CD4-positive, alpha-beta T cell treated with Interleukin-2 at 100 ng/mL for 4 hours (primary cell): ENCODE results near the gene CAMK1.

Experiments used
- DNase-seq: peaks from one replicate; pipeline ENCODE4 v3.0.0-alpha.2; 2020; ENCODE audit warnings: low spot score

The CAMK1 gene

DNA sequence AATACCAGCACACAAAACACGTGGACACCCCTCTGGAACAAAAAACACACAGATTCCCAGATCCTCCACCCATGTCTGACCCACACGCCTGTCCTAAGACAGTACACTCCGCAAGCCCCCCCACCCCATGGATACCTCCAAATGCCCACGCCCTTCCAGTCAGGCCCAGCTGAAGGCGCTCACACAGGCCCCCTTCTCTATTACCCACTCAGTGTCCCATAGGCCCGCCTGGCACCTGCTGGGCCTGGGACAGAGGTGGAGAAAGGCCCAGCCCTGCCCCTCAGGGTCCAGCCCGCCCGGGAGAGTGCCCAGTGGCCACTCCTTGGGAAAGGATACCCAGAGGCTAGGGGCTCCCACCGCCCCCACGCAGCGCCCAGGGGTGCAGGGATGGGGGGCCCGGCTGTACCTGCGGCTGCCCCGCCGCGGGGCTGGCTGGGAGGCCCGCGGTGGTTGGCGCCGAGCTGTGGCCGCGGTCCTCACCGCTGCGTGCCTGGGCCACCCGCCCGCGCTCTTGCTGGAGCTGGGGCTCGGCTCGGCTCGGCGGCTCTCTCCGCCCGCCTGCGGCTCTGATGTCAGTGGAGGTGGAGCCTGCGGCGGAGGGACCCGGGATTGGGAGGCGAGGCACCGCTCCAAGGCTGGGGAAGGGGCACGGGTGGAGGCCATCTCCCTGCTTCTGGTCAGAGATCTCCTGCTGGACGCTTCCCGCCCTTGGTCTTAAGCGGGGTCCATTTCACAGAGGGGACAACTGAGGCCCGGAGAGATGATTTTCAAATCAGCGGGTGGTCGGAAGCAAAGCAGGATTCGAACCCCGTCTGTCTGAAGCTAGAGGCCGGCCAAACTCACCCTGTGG is at the start of gene CAMK1:
Gene CAMK1, minus strand, starts transcription at position 522 of the 850 bp plus-strand sequence. CDS start 2,198 bp downstream, outside the sequence.
- peak; percentile 48 for DNase-seq

DNA sequence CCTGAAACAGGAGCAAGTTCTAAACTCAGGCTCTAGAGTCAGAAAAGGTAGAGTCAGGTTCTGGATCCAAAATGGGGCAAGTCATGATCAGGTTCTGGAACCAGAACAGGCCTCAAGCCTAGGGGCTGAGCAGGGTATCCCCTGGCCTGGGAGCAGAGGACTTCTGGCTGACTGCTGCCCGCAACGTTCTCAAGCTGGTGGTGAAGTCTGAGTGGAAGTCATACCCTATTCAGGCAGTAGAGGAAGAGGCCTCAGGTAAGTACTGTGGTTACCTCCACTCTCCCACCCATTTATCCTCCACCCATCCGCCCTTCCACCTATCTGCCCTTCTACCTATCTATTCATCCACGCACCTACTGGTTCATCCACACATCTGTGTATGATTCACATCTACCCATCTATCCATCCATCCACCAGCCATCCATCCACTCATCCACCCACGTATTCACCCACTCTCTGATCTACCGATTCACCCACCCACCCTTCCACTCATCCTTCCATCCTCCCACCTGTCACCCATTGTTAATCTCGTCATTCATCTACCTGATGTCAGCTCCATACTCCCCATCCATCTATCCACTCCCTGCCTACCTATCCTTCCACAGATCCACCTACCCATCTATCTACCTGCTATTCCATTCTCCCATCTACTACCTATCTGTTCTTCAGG is 49.1 kb upstream of the CAMK1 start:
- no peak for DNase-seq

DNA sequence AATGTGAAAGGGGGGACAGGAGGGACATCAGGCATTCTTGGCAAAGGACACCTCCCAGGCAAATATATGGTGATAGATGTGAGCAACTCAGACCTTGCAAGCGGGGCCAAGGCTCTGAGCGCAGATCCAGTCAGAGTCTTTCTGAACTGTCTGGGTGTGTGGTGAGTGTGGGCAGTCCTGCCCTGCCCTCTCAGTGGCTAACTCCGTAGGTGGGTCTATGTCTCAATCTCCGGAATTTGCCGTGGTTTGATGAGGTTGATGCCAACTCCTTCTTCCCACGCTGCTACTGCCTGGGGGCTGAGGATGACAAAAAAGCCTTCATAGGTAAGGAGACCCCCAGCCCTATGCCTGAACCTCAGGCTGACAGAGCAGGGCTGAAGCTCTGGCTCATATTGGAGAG is 47.7 kb upstream of the CAMK1 start:
- no peak for DNase-seq

DNA sequence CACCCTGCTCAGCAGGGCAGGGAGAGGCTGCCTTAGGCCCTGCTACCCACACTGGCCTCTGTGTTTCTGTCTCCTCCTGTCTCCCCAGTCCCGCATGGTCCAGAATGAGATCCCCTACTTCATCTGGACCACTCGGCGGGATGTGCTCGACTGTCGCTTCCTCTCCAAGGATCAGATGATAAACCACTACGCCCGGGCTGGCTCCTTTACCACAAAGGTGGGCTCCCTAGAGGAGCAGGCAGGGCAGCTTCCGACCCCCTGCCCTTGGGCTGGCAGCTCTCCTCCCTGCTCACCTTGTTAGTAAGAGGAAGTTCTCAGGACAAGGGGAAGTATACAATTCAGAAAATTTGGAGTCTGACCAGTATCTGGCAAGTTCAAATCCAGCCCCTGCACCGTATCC is 46.2 kb upstream of the CAMK1 start:
- no peak for DNase-seq

DNA sequence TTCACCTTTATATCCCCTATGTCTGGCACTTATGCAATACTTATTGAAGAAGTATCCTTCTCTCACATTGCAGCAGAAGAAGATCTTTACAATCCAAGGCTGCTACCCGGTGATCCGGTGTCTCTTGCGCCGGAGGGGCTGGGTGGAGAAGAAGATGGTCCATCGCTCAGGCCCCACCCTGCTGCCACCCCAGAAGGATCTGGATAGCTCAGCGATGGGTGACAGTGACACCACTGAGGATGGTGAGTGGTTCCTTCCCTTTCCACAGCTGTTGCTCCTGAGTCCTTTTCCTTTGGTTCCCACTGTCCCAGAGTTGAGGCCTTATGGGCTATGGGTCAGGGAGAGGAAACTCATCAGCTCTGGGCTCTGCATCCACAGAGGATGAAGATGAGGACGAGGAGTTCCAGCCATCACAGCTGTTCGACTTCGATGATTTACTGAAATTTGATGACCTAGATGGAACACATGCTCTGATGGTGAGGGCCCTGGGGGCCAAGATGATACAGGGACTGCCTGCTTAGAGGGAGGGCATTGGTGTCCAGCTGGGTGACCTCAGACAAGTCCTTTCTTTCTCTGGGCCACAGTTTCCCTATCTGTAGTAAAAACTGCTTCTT is 43.2 kb upstream of the CAMK1 start:
- DNase-seq: no peak

GRCh38 chr3:9810846-9811245 is 41.1 kb upstream of the CAMK1 start:
- DNase-seq: no peak

DNA sequence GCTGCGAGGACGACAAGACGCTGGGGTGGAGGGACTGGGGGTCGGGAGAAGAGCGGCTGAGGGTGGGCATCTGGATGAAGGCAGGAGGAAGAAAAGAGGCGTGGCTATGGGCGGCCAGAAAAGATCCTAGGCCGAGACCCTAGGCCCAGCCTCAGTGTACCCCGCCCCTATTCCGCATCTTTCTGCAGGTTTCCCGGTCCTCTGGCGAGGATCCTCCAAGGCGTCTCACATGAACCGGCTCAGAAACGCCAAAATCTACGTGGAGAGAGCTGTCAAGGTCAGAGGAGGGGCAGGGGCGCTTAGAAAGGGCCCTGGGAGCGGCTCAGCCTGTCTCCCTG is 40.7 kb upstream of the CAMK1 start:
- no peak for DNase-seq

DNA sequence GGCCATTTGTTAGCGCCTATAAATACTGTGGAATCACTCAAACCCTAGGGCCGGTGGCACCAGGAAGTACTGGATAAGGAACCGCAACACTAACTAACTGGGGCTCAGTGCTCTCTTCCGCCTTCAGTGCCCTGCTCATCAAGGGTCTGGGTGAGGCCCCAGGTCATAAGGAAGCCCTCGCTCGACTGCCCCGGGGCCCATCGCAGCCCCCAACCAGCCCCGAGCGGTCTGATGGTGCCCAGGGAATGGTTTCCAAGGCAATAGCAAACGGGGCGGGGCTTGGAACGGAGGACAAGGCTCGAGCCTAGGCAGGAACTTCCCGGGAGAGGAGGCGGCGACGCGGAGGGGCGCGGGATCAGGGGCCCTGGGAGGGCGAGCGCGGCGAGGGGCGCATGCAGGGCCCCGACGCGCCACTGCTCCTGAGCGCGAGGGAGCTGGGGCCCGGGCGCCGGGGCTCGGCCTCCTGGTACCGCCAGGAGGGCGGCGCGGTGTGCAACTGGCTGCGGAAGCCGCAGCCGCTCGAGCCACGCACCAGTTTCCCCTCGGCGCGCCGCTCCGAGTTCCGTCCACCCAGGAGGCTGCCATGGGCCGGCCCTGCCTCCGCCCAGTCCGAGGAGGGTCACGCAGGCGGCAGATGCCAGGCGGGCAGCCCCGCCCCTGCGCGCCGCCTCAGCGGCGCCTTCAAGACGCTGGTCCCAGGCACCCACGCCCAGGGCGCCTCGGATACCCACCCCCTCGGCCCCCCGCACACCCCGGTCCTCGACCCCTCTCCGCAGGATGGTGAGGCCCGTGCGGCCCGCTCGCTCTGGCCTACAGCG is 40.1 kb upstream of the CAMK1 start, which contains the start of gene TTLL3:
Gene TTLL3, plus strand, starts transcription at position 648 of the 818 bp plus-strand sequence. CDS start 400 bp downstream, outside the sequence.
- DNase-seq: peak; percentile 39

DNA sequence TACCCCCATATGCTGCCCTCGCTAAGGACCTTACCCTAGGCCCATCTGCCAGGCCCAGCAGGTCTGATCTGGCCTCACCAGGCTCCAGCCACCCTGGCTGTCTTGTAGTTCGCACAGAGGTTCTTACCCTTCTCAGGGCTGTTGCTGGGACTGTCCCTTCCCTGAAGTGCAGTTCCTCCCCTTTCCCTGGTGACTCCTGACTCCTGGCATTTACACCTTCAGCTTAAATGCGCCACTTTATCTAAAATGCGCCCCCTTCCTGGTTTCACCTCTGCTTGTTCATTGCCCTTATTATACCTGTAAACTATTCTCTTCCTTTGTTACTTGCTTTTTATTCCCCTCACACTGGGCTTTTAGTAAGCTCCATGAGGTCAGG is 39.5 kb upstream of the CAMK1 start:
- DNase-seq: no peak

GRCh38 chr3:9808345-9809037 is 38.7 kb upstream of the CAMK1 start:
- peak; percentile 62 for DNase-seq

DNA sequence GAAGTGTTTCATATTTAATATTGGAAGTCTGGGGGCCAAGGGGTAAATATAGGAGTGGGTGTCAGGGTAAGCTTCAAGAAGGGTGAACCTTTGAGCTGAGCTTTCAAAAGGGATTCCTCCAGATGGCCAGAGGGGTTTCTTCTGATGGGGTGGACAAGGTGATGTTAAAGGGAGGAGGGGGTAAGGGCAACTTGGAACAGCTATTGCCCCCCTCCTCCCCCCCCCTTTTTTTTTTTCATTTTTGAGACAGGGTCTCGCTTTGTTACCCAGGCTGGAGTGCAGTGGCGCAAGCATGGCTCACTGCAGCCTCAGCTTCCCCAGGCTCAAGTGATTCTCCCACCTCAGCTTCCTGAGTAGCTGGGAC is 38.2 kb upstream of the CAMK1 start:
- no peak for DNase-seq

DNA sequence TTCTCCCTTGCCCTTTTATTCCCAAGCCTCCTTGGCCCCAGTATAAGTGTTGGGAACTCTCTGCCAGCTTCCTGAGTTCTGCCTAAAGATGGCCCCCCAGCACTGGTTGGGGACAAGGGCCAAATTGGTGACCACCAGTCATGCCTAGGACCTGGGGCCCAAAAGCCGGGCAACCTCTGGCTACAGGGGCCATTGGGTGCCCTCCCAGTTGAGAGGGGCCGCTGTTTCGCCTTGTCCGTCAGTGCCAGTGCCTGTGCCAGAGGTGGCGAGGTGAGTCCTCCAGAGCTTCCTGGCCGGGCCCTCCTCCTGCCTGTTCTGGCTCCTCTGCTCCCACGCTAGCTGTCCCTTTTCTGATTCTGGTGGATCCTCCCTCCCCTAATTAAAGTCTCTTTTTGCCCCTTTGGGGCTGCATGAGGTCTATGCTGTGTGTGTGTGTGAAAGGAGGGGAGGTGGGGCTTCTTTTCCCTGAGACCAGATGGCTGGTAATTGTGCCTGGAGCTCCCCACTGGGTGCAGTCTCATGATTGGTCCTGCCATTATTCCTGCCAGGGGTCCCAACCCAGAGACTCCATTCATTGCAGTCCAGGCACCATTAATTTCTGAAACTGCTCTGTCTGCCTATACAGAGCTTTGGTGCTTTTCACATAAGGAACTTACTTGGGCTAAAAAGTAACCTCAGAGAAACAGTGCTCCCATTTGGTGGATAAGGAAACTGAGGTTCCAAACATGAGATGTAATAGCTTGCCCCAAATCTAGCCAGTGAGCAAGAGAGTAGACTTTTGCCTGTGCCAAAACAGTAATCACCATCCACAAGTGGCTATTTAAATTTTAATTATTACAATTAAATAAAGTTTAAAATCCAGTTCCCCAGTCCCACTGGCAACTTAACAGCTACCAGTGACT is 37.2 kb upstream of the CAMK1 start:
- DNase-seq: no peak

DNA sequence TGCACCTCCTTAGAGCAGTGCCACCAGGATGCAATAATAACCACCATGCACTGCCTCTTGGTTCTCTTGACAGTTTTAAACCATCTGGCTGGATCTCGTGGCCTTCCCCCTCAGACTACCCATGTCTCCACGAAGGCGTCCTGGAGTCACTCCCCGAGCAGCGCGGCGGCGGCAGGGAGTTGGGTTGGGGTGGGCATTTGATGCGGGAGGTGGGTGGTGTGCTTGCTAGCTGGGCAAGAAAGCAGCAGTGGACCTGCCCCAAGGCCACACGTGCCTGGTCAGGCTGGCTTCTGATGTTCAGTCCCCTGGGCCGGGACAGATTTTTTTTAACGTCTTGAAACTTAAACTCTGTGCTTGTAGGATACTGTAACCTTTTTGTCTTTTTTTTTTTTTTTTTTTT is 36.4 kb upstream of the CAMK1 start:
- no peak for DNase-seq

DNA sequence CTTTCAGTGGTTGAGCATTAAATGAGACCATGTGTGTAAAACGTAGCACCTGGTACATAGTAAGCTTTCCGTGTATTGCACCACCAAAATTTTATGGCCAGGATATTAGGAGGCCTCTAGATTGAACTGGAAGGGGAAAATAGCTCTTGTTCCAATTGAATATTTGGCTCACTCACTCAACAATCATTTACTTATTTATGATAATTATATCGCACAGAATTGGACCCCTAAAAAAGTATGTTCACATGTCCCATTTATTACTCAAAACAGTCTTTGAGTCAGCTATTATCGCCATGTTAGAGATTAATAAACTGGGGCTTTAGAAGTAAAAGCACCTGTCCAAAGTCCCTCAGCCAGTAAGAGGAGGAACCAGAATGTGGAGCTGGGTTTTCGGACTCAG is 35.2 kb upstream of the CAMK1 start:
- DNase-seq: no peak

DNA sequence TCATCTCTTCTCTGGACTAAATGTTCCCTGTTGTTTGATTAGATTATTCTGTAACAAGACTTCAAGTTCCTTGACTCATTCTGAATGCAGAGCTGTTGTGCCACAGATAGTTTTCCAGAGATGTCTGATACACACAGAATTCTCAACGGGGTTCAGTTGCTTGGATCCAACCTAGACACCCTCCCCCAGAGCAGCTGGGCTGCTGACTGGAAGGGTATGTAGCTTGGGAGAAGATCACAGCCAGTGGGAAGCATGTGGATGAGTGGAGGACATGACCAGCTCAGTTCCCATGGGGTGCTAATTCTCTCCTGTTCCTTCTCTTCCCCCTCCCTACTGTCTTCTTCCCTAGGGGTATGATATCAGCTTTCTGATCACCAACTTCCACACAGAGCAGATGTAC is 33.7 kb upstream of the CAMK1 start:
- no peak for DNase-seq

DNA sequence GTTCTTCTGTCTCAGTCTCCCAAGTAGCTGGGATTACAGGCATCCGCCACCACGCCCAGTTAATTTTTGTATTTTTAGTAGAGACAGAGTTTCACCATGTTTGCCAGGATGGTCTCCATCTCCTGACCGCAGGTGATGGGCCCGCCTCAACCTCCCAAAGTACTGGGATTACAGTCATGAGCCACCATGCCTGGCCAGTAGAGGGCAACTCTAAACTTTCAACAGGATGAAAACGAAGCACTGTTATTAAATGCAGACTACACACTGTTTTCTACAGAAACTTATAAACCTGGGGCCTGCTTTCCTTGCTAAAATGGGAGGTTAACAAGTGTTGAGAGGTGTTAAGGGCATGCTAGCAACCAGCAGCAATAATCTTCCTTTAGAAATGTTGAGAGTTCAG is 30.8 kb upstream of the CAMK1 start:
- DNase-seq: no peak

DNA sequence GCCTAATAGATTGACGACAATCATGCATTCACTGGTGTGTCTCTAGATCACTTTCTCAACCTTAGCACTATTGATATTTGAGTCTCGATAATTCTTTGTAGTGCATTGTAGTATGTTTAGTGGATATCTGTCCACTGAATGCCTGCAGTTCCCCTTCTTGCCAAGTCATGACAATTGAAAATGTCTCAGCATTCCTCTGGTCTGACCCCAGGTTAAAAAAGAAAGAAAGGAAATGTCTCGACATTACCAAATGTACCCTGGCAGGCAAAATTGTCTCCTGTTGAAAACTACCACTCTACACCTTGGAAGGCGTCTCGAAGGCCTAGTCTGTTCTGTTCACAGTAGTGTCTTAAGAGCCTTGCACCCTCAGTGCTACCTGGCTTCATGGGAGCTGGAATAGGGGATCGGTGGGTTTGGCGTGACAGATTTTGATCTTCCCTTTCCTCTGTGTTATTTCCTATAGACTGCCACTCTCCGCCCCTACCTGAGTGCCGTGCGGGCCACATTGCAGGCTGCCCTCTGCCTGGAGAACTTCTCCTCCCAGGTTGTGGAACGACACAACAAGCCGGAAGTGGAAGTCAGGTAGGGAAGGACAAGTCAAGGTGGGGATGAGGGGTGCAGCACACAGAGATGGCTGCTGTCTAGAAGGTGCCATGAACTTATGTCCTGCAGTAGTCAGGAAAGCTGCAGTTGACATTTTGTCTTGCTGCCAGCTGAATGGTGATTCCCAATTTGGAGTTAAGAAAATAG is 27.6 kb upstream of the CAMK1 start:
- no peak for DNase-seq

DNA sequence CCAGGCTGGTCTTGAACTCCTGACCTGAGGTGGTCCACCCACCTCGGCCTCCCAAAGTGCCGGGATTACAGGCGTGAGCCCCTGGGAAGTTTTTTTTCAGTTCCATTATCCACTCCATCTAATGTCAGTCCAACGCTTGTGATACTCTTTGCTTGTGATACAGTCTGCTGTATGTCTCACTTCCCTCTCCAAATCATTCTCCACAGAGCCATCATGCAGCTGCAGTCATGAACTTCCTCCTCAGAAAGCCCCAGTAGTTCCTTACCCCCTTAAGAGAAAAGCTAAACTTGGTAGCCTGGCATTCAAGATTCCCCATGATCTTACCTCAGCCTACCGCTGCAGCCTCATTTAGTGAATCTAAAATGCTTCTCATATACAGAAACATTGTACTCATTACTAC is 25.5 kb upstream of the CAMK1 start:
- DNase-seq: no peak

- DNase-seq: no peak
Measured at GRCh38 chr3:9794400-9794799, 24.7 kb upstream of the CAMK1 start.
